Activated T-cell treated with anti-CD3 and anti-CD28 coated beads for 24 hours (primary cell): Measurements from ENCODE around the gene PDCD11.

Source experiments
- DNase-seq: peaks from one replicate; pipeline ENCODE4 v3.0.0-alpha.2; 2020; ENCODE audit warnings: low read depth

PDCD11 gene

GRCh38 chr10:103451091-103451813 is 54.8 kb downstream of the PDCD11 start:
- DNase-seq: no peak

GRCh38 chr10:103451831-103452505 is 55.5 kb downstream of the PDCD11 start, which contains the start of gene CALHM2:
Gene CALHM2, minus strand, starts transcription at chr10:103452370. Its CDS starts 2,429 bp downstream, at chr10:103449941.
- DNase-seq: peak; percentile 57

- no peak for DNase-seq
Observed at GRCh38 chr10:103452506-103453230, 56.2 kb downstream of the PDCD11 start.

GRCh38 chr10:103454026-103454425 is 57.6 kb downstream of the PDCD11 start:
- no peak for DNase-seq

- DNase-seq: no peak
Observed at GRCh38 chr10:103455235-103455634, 58.8 kb downstream of the PDCD11 start.

- no peak for DNase-seq
Observed at GRCh38 chr10:103456074-103456660, 59.7 kb downstream of the PDCD11 start.

GRCh38 chr10:103457176-103457712 is 60.8 kb downstream of the PDCD11 start:
- DNase-seq: no peak

GRCh38 chr10:103457896-103458583 is 61.6 kb downstream of the PDCD11 start:
- no peak for DNase-seq

- no peak for DNase-seq
Observed at GRCh38 chr10:103458720-103459119, 62.3 kb downstream of the PDCD11 start, which contains the start of gene CALHM1. Gene CALHM1, minus strand, starts transcription at chr10:103458900. Its CDS starts 149 bp downstream, at chr10:103458751.

- no peak for DNase-seq
Observed at GRCh38 chr10:103459615-103460014, 63.2 kb downstream of the PDCD11 start.

GRCh38 chr10:103463499-103463898 is 67.1 kb downstream of the PDCD11 start:
- no peak for DNase-seq

- DNase-seq: no peak
Observed at GRCh38 chr10:103465411-103466179, 69.2 kb downstream of the PDCD11 start.

GRCh38 chr10:103466734-103467133 is 70.3 kb downstream of the PDCD11 start:
- DNase-seq: no peak

- DNase-seq: no peak
Observed at GRCh38 chr10:103467406-103467805, 71.0 kb downstream of the PDCD11 start.

GRCh38 chr10:103469201-103469600 is 72.8 kb downstream of the PDCD11 start:
- no peak for DNase-seq

- peak; percentile 50 for DNase-seq
Observed at GRCh38 chr10:103470761-103471653, 74.6 kb downstream of the PDCD11 start.

GRCh38 chr10:103472005-103472404 is 75.6 kb downstream of the PDCD11 start:
- DNase-seq: no peak

- DNase-seq: no peak
Observed at GRCh38 chr10:103473261-103473671, 76.8 kb downstream of the PDCD11 start.

- DNase-seq: no peak
Observed at GRCh38 chr10:103474077-103474476, 77.7 kb downstream of the PDCD11 start.

- DNase-seq: no peak
Observed at GRCh38 chr10:103475437-103475836, 79.0 kb downstream of the PDCD11 start.
